Astrocyte of the spinal cord (primary cell): ENCODE results near the gene FLOT2.
"Not testable (repeated sequence)": the region's sequence is repeated elsewhere in the genome, so short reads cannot be mapped to it uniquely, and the experiment has no call there.

Experiments used
- DNase-seq: peaks from one replicate; pipeline ENCODE4 v3.0.0; 2011; ENCODE audit warnings: low read depth, low spot score
- H3K4me3 ChIP-seq: 2 replicates; pipeline ENCODE4 v1.5.1; 2011; ENCODE audit warnings: low read depth, mild to moderate bottlenecking, low read length, moderate library complexity
- in situ Hi-C: cut with HindIII; loops from 2 replicates; pipeline ENCODE4 v1.10.0; 2017; ENCODE audit warnings: low sequenced_read_pairs
- TF ChIP-seq, protein P1 (sequence below): IDR thresholded peaks from 2 replicates; pipeline ENCODE4 v1.5.1; 2012; ENCODE audit warnings: low read depth, mild to moderate bottlenecking, low read length, inconsistent platforms

FLOT2 gene

DNA sequence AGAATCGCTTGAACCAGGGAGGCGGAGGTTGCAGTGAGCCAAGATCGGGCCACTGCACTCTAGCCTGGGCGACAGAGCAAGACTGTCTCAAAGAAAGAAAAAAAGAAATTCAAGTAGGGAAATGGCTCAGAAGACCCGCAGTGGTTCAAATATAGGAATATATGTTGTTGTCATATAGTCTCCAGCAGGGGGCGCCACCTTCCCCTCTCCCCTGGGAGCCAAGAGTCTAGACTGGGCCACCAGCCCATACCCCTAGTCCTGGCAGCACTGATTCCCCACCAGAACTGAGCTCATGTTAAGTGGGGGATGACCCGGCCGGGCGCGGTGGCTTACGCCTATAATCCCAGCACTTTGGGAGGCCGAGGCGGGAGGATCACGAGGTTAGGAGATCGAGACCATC, 48.9 kb downstream of the FLOT2 start:
- TF ChIP-seq, protein P1, sequence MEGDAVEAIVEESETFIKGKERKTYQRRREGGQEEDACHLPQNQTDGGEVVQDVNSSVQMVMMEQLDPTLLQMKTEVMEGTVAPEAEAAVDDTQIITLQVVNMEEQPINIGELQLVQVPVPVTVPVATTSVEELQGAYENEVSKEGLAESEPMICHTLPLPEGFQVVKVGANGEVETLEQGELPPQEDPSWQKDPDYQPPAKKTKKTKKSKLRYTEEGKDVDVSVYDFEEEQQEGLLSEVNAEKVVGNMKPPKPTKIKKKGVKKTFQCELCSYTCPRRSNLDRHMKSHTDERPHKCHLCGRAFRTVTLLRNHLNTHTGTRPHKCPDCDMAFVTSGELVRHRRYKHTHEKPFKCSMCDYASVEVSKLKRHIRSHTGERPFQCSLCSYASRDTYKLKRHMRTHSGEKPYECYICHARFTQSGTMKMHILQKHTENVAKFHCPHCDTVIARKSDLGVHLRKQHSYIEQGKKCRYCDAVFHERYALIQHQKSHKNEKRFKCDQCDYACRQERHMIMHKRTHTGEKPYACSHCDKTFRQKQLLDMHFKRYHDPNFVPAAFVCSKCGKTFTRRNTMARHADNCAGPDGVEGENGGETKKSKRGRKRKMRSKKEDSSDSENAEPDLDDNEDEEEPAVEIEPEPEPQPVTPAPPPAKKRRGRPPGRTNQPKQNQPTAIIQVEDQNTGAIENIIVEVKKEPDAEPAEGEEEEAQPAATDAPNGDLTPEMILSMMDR, result peak; percentile 32
- H3K4me3 ChIP-seq, DNase-seq, in situ Hi-C loops: not testable (repeated sequence)

DNA sequence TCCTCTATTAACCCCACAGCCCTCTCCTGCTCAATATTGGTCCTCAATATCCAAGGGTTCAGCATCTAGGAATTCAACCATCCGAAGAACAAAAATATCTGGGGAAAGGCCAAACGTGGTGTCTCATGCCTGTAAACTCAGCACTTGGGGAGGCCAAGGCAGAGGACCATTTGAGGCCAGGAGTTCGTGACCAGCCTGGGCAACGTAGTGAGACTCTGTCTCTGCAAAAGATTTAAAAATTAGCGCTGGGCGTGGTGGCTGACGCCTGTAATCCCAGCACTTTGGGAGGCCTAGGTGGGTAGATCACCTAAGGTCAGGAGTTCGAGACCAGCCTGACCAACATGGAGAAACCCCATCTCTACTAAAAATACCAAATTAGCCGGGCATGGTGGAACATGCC, 50.8 kb downstream of the FLOT2 start:
- DNase-seq, H3K4me3 ChIP-seq, in situ Hi-C loops: not testable (repeated sequence)

DNA sequence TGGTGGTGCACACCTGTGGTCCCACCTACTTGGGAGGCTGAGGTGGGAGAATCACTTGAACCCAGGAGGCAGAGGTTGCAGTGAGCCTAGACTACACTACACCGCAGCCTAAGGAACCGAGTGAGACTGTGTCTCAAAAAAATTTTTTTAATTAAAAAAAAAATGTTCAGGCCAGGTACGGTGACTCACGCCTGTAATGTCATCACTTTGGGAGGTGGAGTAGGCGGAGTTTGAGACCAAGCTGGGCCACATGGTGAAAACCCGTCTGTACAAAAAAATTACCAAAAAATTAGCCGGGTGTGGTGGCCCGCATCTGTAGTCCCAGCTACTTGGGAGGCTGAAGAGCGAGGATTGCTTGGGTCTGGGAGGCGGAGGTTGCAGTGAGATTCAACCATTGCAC, 51.3 kb downstream of the FLOT2 start:
- TF ChIP-seq, protein P1, result no peak
- H3K4me3 ChIP-seq, result no peak overlapping the region
- no peak for DNase-seq
- in situ Hi-C loops, result no loop called here

DNA sequence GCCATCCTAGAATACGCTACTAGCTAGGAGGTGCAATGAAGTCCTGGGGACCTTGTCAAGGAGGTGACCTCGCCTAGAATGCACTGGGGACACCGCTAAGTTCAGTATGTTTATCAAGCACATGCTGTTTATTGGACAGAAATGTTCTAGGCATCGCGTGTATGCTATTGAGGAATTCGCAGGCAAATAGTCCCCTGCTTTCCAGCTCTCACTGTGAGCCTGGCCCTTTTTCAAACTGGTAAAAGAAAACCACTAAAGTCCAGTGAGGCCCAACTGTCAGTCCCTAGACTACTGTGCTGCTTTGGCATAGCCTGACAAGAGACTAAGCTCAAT, 53.8 kb downstream of the FLOT2 start:
- DNase-seq, result no peak
- TF ChIP-seq, protein P1, result no peak
- no peak overlapping the region for H3K4me3 ChIP-seq
- in situ Hi-C loops, result no loop called here

DNA sequence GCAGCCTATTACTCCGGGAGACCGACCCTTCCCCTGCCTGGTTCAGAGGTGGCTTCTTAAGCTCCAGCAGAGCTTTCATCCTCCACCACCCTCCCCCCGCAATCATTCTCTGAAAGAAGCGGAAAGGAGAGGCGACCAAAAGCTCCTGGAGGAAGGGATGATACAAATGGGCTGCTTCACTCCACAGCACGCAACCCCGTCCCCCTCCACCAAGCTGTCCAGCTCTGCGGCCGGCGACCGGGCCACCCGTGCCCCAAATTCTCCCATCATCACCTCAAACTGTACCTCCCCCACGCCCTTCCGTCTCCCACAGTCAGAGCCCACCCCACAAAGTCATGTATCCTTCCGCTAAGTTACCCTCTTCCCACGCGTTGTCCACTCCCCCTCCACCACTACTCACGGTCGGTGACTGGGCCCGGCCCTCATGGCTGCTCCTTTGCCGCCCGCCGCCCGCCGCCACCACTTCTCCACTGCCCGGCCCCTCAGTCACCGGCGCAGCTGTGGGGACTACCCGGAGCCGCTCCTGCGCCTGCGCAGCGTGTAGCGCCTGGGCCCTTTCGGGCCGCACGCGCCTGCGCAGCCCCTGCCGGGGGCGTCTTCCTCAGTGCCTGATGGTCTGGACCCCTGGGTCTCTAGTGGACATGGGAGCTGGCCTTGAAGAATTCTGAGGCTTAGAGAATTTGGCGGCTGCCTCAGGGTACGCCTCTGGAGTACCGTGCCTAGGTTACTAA, 55.1 kb downstream of the FLOT2 start, which contains the start of gene FAM222B:
FAM222B (minus strand) TSS at position 509 of the 731 bp plus-strand sequence. CDS start 76,123 bp downstream, outside the sequence.
- in situ Hi-C loops, result no loop called here
- TF ChIP-seq, protein P1, result peak; percentile 12
- H3K4me3 ChIP-seq, result peak within 1 kb of the TSS; percentile 88
- DNase-seq, result peak; percentile 79

DNA sequence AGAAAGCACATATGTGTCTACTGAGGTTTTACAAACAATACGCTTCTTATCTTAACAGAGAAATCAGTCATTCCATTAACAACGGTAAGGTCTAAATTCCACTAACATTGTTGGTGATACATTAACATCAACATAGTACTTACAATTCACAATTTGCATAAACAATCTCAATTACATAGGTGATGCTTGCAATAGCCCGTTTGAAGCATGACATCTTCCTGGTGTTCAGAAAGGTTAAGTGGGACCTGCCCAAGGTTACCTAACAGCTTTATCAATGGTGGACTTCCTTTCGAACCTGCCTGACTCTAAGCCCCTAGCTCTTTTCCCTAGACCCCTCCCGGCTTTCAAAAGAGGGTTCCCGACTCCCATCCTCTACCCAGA, 55.6 kb downstream of the FLOT2 start:
- no peak for DNase-seq
- H3K4me3 ChIP-seq, result peak overlapping the region; percentile 88
- in situ Hi-C loops, result no loop called here
- TF ChIP-seq, protein P1, result no peak

DNA sequence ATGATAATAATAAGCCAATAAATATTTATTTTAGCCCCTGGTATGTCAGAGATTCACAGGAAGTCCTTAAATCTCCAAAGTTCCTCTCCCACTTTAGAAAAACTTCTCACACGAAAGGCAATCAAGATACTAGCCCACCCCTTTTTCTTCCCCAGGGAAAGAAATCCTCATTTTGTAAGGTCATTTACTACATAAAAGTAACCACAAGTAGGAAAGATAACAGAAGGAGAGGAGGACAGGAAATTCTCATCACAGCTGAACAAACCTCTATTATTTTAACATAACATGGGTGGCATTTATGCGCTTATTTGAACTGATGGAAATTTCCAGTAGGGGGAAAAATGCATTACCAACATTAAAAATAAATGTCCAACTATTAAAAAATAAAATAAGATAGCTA, 58.3 kb downstream of the FLOT2 start:
- TF ChIP-seq, protein P1, result no peak
- in situ Hi-C loops, result no loop called here
- H3K4me3 ChIP-seq, result no peak overlapping the region
- DNase-seq, result peak; percentile 42

DNA sequence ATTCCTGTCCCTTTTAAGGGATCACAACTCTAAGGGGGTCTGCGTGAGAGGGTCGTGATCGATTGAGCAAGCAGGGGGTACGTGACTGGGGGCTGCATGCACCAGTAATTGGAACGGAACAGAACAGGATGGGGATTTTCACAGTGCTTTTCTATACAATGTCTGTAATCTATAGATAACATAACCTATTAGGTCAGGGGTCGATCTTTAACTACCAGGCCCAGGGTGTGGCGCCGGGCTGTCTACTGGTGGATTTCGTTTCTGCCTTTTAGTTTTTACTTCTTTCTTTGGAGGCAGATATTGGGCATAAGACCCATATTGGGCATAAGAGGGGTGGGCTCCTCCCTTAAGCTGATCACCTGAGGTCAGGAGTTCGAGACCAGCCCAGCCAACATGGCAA, 61.0 kb downstream of the FLOT2 start:
- DNase-seq, in situ Hi-C loops, H3K4me3 ChIP-seq: not testable (repeated sequence)
